ENCODE measurements around the gene ALX4. TPM values are rescaled to one million over a fixed set of nuclear protein-coding genes. Genes with fewer than 3 reads are reported as not detected.

ALX4 gene
- total RNA-seq, 2 experiments from 2014 or later, result not detected

DNA sequence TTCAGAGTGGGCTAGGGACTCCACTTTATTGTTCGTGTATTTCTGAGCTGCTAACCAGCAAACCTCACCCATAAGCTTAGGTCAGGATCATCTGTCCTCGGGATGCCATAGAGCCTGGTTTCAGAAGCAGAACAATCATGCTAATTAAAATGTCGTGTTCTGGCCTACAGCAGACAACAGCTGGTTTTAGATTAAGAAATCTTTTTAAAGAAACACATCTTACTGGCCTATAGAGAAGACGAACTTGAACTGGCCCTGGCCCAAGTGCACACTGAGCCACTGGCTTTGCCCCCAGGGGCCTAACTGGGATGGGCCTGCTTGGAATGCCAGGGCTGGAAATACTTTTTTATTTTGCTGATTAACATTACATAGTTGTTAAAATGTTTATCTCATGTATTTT is 63.2 kb downstream of the ALX4 start:
- no peak for ATAC-seq
- ChIA-PET CTCF (no interaction called here), POLR2A (no interaction called here)
- DNase-seq, result no peak
- TF ChIP-seq, protein P1, sequence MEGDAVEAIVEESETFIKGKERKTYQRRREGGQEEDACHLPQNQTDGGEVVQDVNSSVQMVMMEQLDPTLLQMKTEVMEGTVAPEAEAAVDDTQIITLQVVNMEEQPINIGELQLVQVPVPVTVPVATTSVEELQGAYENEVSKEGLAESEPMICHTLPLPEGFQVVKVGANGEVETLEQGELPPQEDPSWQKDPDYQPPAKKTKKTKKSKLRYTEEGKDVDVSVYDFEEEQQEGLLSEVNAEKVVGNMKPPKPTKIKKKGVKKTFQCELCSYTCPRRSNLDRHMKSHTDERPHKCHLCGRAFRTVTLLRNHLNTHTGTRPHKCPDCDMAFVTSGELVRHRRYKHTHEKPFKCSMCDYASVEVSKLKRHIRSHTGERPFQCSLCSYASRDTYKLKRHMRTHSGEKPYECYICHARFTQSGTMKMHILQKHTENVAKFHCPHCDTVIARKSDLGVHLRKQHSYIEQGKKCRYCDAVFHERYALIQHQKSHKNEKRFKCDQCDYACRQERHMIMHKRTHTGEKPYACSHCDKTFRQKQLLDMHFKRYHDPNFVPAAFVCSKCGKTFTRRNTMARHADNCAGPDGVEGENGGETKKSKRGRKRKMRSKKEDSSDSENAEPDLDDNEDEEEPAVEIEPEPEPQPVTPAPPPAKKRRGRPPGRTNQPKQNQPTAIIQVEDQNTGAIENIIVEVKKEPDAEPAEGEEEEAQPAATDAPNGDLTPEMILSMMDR (IDR thresholded peaks at IDR 0.05), result no peak
- Mint-ChIP-seq H3K4me1 (ENCODE audit: low read depth) (no peaks in the 10 kb centered on the region), H3K36me3 (ENCODE audit: low read depth) (peaks cover 39% of the 10 kb centered on the region), H3K9me3 (peaks cover 6% of the 10 kb centered on the region), H3K4me3 (no peak overlapping the region), H3K27me3 (no peaks in the 10 kb centered on the region), H3K27ac (no peak overlapping the region)
- intact Hi-C loops (cut with micrococcal nuclease), result no loop called here

DNA sequence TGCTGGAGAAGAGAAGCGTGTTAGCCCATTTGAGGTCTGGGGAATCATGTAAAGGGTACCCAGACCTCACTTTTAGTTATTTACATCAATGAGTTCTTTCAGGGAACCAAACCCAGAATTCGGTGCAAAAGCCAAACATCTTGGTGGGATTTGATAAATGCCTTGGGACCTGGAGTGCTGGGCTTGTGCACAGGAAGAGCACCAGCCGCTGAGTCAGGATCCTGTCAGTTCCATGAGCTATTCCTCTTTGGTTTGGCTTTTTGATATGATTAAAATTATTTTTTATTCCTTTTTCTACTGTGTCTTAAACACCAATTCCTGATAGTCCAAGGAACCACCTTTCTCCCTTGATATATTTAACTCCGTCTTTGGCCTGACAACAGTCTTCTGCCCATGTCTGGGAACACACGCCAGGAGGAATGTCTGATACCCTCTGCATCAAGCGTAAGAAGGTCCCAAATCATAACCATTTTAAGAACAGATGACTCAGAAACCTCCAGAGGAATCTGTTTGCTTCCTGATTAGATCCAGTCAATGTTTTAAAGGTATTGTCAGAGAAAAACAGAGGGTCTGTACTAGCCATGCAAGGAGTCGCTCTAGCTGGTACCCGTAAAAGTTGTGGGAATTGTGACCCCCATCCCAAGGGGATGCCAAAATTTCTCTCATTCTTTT is 65.2 kb downstream of the ALX4 start:
- TF ChIP-seq, protein P1 (IDR thresholded peaks at IDR 0.05), result no peak
- H3K27me3 Mint-ChIP-seq, result no peaks in the 10 kb centered on the region
- H3K4me3 Mint-ChIP-seq, result no peak overlapping the region
- H3K36me3 Mint-ChIP-seq (ENCODE audit: low read depth), result peaks cover 25% of the 10 kb centered on the region
- H3K9me3 Mint-ChIP-seq, result no peaks in the 10 kb centered on the region
- intact Hi-C loops (cut with micrococcal nuclease), result no loop called here
- H3K27ac Mint-ChIP-seq, result no peak overlapping the region
- ATAC-seq (no peak), DNase-seq (no peak)
- ChIA-PET POLR2A (no interaction called here), CTCF (interaction anchor here (0.6 kb wide), 1 partner anchor 19 kb away, joined by 3 read pairs; no protein-coding TSS in a partner anchor)
- H3K4me1 Mint-ChIP-seq (ENCODE audit: low read depth), result no peaks in the 10 kb centered on the region

DNA sequence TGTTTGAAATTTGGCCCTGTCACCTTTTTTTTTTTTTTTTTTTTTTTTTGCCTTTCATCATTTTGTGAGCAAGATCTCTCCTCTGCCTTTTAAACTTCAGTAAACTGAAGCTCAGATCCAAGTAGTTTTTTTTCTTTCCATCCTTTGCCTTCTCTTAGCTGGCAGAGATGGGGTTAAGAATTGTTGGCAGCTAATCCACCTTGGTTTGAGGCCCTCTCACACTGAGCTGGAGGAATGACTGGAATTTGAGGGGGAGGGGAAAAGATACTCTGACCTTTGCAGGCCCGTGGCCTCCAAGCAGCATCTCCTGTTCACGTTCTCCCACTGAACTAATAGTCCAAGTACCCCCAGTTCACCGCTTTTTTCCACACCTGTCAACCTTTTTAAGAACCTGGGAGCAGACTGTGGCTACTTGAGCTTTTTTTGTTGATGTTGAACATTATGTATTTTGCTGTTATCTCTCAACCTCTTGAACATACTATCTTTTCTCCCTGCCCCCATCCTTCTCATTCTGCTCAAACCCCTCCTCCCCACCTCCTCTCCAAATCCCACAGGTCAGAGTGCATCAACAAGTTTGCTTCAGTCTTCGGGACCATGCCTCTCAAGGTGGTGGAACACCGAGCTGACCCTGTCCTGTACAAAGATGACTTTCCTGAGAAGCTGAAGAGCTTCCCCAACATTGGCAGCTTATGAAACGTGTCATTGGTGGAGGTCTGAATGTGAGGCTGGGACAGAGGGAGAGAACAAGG is 66.2 kb downstream of the ALX4 start:
- Mint-ChIP-seq H3K4me1 (ENCODE audit: low read depth) (no peaks in the 10 kb centered on the region), H3K4me3 (no peak overlapping the region), H3K9me3 (no peaks in the 10 kb centered on the region), H3K27me3 (no peaks in the 10 kb centered on the region), H3K27ac (no peak overlapping the region), H3K36me3 (ENCODE audit: low read depth) (peaks cover 19% of the 10 kb centered on the region)
- TF ChIP-seq, protein P1 (IDR thresholded peaks at IDR 0.05), result no peak
- DNase-seq (no peak), ATAC-seq (no peak)
- intact Hi-C loops (cut with micrococcal nuclease), result no loop called here
- ChIA-PET POLR2A (no interaction called here), CTCF (interaction anchor here (1.3 kb wide), 1 partner anchor 134 kb away, joined by 3 read pairs; no protein-coding TSS in a partner anchor)

DNA sequence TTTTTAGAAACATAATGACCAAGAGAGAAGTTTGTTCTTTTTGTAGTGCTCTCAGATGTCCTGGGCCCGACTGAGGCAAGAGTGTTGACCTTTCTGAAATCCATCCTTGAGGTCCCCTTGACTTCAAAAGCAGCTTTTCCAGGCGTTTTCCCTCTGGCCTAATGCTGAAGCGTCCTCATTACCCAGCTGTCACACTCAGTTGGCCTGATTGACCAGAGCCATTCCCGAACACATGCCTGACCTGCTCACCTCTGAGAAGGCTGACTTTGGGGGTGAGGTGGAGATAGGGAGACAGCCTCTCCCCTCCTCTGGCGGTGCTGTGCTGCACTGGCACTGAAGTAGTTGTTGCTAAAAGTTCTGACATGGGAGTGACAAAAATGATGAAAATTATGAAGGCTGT is 66.9 kb downstream of the ALX4 start:
- ATAC-seq (no peak), DNase-seq (no peak)
- CTCF ChIA-PET, result interaction anchor here (0.8 to 1.3 kb wide), 2 partner anchors 14 to 133 kb away, joined by 3 read pairs; no protein-coding TSS in a partner anchor
- intact Hi-C loops (cut with micrococcal nuclease), result no loop called here
- H3K27ac Mint-ChIP-seq, result no peak overlapping the region
- no peak overlapping the region for H3K4me3 Mint-ChIP-seq
- H3K27me3 Mint-ChIP-seq, result no peaks in the 10 kb centered on the region
- POLR2A ChIA-PET, result no interaction called here
- no peaks in the 10 kb centered on the region for H3K9me3 Mint-ChIP-seq
- peaks cover 16% of the 10 kb centered on the region for H3K36me3 Mint-ChIP-seq (ENCODE audit: low read depth)
- TF ChIP-seq, protein P1 (IDR thresholded peaks at IDR 0.05), result no peak
- H3K4me1 Mint-ChIP-seq (ENCODE audit: low read depth), result no peaks in the 10 kb centered on the region

DNA sequence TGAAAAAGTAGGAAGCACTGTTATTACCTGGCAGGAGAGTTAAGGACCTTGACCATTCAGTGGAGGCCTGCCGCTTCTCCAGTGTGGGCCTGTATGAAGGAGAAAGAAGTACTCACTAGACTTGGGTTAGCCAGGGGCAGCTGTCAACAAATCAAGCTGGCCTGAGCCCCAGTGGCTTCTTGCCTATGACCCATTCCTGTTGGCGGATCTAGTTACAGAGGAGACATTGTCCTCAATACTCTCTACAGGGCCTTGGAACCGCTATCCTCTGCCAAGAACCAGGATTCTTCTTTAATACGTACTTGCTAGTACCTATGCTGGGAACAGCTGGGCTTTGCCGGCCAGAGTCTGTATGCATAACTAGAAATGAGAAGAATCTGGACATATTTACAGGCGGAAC is 68.1 kb downstream of the ALX4 start:
- no peak for ATAC-seq
- H3K27ac Mint-ChIP-seq, result no peak overlapping the region
- TF ChIP-seq, protein P1 (IDR thresholded peaks at IDR 0.05), result no peak
- no peaks in the 10 kb centered on the region for H3K4me1 Mint-ChIP-seq (ENCODE audit: low read depth)
- ChIA-PET CTCF (no interaction called here), POLR2A (no interaction called here)
- DNase-seq, result no peak
- no peak overlapping the region for H3K4me3 Mint-ChIP-seq
- intact Hi-C loops (cut with micrococcal nuclease), result no loop called here
- H3K27me3 Mint-ChIP-seq, result no peaks in the 10 kb centered on the region
- peaks cover 22% of the 10 kb centered on the region for H3K36me3 Mint-ChIP-seq (ENCODE audit: low read depth)
- H3K9me3 Mint-ChIP-seq, result no peaks in the 10 kb centered on the region
